ENCODE results near the gene CBY2. TPM values are rescaled to one million over a fixed set of nuclear protein-coding genes. Genes with fewer than 3 reads are reported as not detected.

Gene CBY2
- total RNA-seq, 1 donor from 2014 or later = not detected

DNA sequence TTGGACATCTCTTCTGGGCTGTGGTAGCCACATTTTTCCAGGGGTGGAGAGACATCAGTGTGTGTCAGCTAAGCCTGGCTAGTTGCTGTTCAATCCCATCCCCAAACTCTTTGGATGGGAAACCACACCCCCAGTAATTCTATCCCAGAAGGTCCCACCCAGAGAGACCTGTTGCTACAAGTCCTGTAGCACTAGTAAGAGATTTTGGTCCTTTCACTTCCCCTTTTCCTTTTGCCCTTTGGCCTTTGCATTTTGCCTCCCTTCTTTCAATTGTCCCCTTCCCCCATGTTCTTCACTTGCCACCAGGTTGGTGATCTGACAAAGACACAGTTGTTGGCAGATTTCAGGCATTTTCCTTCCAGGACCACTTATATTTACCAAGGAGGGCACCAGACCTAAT is 3.8 kb downstream of the CBY2 start:
- no peak for TF ChIP-seq CTCF (IDR thresholded peaks at IDR 0.05)
- Histone ChIP-seq H3K4me1 (no peaks in the 10 kb centered on the region), H3K9me3 (no peaks in the 10 kb centered on the region), H3K27me3 (no peaks in the 10 kb centered on the region), H3K4me3 (no peak overlapping the region), H3K27ac (no peak overlapping the region), H3K36me3 (no peaks in the 10 kb centered on the region)
- intact Hi-C loops (cut with DNase I) = no loop called here
- DNase-seq (ENCODE audit: low spot score in 2 of 2) = no peak

DNA sequence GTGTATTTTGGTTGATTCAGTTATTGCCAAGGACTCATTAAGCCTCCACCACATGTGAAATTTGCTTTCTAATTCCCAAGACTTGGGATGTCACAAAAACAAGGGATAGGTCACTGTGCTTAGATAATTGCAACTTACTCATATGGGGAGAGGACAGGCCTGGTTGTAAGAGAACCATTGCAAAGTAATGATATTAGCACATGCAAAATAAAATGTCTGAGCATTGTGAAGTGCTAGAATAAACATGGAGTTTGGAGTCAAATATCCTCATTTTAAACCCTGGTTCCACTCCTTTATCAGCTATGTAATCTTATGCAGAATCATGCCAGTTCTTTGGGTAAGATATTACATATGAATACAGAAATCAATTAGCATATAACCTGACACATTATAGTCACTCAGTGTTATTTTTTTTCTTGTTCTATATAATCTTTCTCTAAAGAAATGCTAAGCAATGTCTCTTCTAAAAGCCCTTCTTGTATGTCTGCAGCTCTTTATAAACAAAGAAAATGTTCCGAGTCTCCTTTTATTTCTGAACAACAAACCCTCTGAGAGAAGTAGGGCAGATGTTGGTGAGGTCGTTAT is 5.5 kb downstream of the CBY2 start:
- Histone ChIP-seq H3K9me3 (no peaks in the 10 kb centered on the region), H3K4me1 (no peaks in the 10 kb centered on the region), H3K4me3 (no peak overlapping the region), H3K27me3 (no peaks in the 10 kb centered on the region), H3K36me3 (no peaks in the 10 kb centered on the region), H3K27ac (no peak overlapping the region)
- DNase-seq (ENCODE audit: low spot score in 2 of 2) = no peak
- intact Hi-C loops (cut with DNase I) = no loop called here
- no peak for TF ChIP-seq CTCF (IDR thresholded peaks at IDR 0.05)

DNA sequence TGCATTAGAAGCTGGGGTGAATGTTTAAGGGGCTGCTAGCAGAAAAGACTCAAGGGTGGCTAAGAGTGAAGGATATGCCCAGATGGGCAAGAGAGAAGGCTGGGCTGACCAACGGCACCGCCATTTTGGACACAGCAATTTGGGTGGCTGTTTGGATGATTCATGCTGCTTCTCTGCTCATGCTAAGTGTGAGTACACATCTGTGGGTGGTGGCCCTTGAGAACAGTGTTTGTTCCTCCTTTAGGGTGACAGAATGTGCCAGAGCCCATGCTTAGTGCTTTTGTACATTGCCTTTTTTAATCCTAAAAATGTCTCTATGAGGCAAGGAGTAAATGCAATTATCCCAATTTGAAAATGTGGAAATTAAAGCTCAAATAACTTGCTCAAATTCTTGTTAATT is 9.8 kb downstream of the CBY2 start:
- DNase-seq (ENCODE audit: low spot score in 2 of 2) = no peak

DNA sequence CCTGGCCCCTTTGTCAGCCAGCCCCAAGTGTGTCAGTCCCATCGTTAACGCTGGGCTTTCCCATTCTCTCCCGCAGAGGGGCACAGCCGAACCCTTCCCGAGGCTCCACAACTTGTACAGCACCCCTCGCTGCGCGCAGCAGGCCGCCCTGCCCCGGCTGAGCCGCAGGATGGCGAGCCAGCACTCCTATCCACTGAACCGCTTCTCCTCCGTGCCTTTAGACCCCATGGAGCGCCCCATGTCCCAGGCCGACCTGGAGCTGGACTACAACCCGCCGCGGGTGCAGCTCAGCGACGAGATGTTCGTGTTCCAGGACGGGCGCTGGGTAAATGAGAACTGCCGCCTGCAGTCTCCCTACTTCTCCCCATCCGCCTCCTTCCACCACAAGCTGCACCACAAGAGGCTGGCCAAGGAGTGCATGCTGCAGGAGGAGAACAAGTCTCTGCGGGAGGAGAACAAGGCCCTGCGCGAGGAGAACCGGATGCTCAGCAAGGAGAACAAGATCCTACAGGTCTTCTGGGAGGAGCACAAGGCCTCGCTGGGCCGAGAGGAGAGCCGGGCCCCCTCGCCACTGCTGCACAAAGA is 11.1 kb downstream of the CBY2 start:
- Histone ChIP-seq H3K27me3 (no peaks in the 10 kb centered on the region), H3K9me3 (no peaks in the 10 kb centered on the region), H3K27ac (no peak overlapping the region), H3K4me1 (no peaks in the 10 kb centered on the region), H3K4me3 (no peak overlapping the region), H3K36me3 (no peaks in the 10 kb centered on the region)
- intact Hi-C loops (cut with DNase I) = no loop called here
- TF ChIP-seq CTCF (IDR thresholded peaks at IDR 0.05) = no peak
- no peak for DNase-seq (ENCODE audit: low spot score in 2 of 2)

More for the DNA sequence above, 9.8 kb downstream of the CBY2 start:
- TF ChIP-seq CTCF (IDR thresholded peaks at IDR 0.05) = no peak
- Histone ChIP-seq H3K4me3 (no peak overlapping the region), H3K27me3 (no peaks in the 10 kb centered on the region), H3K36me3 (no peaks in the 10 kb centered on the region), H3K27ac (no peak overlapping the region), H3K4me1 (no peaks in the 10 kb centered on the region), H3K9me3 (no peaks in the 10 kb centered on the region)
- intact Hi-C loops (cut with DNase I) = no loop called here

DNA sequence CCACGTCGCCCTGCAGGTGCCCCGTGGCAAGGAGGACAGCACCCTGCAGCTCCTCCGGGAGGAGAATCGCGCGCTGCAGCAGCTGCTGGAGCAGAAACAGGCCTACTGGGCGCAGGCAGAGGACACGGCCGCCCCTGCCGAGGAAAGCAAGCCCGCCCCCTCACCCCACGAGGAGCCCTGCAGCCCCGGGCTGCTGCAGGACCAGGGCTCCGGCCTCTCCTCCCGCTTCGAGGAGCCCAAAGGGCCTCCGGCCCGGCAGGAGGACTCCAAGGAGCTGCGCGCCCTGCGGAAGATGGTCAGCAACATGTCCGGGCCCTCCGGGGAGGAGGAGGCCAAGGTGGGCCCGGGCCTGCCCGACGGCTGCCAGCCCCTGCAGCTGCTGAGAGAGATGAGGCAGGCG is 11.6 kb downstream of the CBY2 start:
- no peak for DNase-seq (ENCODE audit: low spot score in 2 of 2)
- H3K27ac ChIP-seq = no peak overlapping the region
- intact Hi-C loops (cut with DNase I) = no loop called here

More for the DNA sequence above, 11.6 kb downstream of the CBY2 start:
- no peaks in the 10 kb centered on the region for H3K27me3 ChIP-seq
- no peak overlapping the region for H3K4me3 ChIP-seq
- H3K9me3 ChIP-seq = no peaks in the 10 kb centered on the region
- no peak for TF ChIP-seq CTCF (IDR thresholded peaks at IDR 0.05)
- H3K36me3 ChIP-seq = no peaks in the 10 kb centered on the region
- H3K4me1 ChIP-seq = no peaks in the 10 kb centered on the region

Data from ascending aorta (tissue), 2 donors.